GM13977 (cell line): ENCODE data around the gene RAB6A.

Source experiments
- DNase-seq: peaks from one replicate; pipeline ENCODE4 v3.0.0; 2012; ENCODE audit warnings: low spot score
- in situ Hi-C: fragments of 300-500 bp; cut with MboI; formaldehyde crosslinking; loops from one replicate; pipeline ENCODE4 v1.12.0; 2022; ENCODE audit warnings: low sequenced_read_pairs, low pct_unique_long_range_greater_than_20kb, mixed read lengths, inconsistent platforms; ENCODE audit not compliant: unreplicated experiment
- TF ChIP-seq, protein P1 (sequence below): IDR thresholded peaks from 2 replicates; pipeline ENCODE4 v1.5.1; 2012; ENCODE audit warnings: mild to moderate bottlenecking, control low read depth; ENCODE audit not compliant: insufficient read depth; ENCODE audit errors: extremely low read depth, missing control alignments

Gene RAB6A

GRCh38 chr11:73652046-73652730, 108.7 kb downstream of the RAB6A start:
- in situ Hi-C loops: loop anchor here (25.0 kb wide), 1 partner anchor 290 kb away; no protein-coding TSS in a partner anchor
- TF ChIP-seq, protein P1, sequence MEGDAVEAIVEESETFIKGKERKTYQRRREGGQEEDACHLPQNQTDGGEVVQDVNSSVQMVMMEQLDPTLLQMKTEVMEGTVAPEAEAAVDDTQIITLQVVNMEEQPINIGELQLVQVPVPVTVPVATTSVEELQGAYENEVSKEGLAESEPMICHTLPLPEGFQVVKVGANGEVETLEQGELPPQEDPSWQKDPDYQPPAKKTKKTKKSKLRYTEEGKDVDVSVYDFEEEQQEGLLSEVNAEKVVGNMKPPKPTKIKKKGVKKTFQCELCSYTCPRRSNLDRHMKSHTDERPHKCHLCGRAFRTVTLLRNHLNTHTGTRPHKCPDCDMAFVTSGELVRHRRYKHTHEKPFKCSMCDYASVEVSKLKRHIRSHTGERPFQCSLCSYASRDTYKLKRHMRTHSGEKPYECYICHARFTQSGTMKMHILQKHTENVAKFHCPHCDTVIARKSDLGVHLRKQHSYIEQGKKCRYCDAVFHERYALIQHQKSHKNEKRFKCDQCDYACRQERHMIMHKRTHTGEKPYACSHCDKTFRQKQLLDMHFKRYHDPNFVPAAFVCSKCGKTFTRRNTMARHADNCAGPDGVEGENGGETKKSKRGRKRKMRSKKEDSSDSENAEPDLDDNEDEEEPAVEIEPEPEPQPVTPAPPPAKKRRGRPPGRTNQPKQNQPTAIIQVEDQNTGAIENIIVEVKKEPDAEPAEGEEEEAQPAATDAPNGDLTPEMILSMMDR: no peak
- peak; percentile 14 for DNase-seq

DNA sequence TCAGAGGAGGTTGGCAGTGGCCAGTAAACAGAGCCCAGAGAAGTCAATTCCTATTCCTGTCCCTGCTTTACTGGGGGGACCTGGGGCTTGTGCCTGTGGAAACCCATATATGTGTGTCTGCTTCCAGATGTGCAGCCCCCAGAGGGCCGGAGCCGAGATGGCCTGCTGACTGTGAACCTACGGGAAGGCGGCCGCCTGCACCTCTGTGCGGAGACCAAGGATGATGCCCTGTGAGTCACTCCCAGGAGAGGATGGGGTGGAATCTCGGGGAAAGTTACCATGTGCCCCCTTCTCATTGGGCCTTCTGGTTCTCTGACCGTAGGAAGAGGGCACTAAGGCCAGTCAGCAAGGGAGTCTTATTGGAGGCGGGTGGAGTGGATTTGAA, 109.2 kb downstream of the RAB6A start:
- no peak for DNase-seq
- TF ChIP-seq, protein P1: no peak
- in situ Hi-C loops: loop anchor here (25.0 kb wide), 1 partner anchor 289 kb away; no protein-coding TSS in a partner anchor

DNA sequence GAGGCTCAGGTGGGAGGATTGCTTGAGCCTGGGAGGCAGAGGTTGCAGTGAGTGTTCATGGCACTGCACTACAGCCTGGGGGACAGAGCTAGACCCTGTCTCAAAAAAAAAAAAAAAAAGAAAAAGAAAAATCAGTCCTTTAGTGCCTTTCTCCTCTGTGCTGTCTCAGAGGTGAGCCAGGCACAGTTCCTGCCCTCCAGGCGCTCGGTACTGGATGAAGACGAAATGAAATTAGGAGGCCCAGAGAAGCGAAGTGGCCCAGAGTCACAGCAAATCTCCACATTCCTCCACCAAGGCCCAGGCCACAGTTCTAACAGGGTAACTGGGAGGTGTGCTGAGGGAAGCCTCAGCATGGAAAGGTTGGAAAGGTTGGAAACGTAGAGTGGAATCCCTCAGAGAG, 109.6 kb downstream of the RAB6A start:
- DNase-seq: no peak
- TF ChIP-seq, protein P1: no peak
- in situ Hi-C loops: loop anchor here (25.0 kb wide), 1 partner anchor 289 kb away; no protein-coding TSS in a partner anchor

DNA sequence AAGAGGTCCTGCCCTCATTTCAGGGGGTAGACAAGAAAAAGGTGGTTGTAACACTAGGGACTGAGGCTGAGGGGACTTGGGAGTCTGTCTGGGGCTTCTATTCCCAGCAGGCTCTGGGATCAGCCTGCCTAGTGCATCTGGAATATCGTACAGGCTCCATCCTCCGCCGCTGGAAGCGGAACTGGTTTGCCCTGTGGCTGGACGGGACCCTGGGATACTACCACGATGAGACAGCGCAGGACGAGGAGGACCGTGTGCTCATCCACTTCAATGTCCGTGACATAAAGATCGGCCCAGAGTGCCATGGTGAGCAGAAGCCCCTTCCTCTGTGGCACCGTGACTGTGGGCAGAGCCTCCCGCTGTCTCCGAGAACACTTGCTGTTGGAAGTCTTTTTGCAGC, 110.5 kb downstream of the RAB6A start:
- no peak for DNase-seq
- TF ChIP-seq, protein P1: no peak
- in situ Hi-C loops: loop anchor here (25.0 kb wide), 1 partner anchor 288 kb away; no protein-coding TSS in a partner anchor

GRCh38 chr11:73649206-73649605, 111.7 kb downstream of the RAB6A start:
- TF ChIP-seq, protein P1: no peak
- DNase-seq: no peak
- in situ Hi-C loops: no loop called here

DNA sequence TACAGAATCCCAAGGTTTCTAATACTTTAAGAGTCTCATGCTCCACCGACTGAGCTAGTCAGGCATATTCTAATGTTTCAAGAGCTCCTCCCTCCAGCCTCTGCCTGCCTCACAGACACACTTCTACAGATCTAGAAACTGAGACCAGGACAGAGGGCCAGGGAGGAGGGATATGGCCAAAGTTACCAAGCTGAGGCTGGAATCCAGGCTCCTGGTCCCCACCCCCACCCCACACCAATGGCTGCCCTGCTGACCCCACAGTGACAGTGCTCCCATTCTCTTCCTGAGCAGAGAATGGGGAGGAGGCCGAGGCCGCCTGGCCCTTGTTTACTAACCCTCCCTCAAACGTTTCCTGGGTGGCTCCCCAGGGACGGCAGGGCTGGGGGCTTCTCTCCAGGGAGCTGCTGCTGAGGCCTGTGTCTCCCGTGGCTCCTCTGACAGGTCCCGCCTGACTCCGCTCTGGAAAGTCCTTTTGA, 112.3 kb downstream of the RAB6A start:
- no peak for DNase-seq
- TF ChIP-seq, protein P1: no peak
- in situ Hi-C loops: no loop called here

- in situ Hi-C loops: no loop called here
- TF ChIP-seq, protein P1: no peak
- no peak for DNase-seq
Measured at GRCh38 chr11:73648121-73648520, 112.8 kb downstream of the RAB6A start.
